CD8-positive, alpha-beta memory T cell (primary cell): ENCODE measurements around the gene ELF5. TPM values are rescaled to one million over a fixed set of nuclear protein-coding genes. Genes with fewer than 3 reads are reported as not detected.

Source experiments
- CTCF ChIA-PET: fragments of 350-600 bp; sonication (Branson Sonifier 250); formaldehyde crosslinking; loops from one replicate; lab custom pipeline; 2021; ENCODE audit warnings: antibody characterized with exemption; lab: Charles Lee
- POLR2A ChIA-PET: fragments of 350-600 bp; sonication (Branson Sonifier 250); formaldehyde crosslinking; loops from one replicate; lab custom pipeline; 2021; ENCODE audit warnings: antibody characterized with exemption; lab: Charles Lee
- DNase-seq, 5 donors: peaks; one replicate each; pipeline versions ENCODE4 v3.0.0 to v3.0.0-alpha.2; 2020 to 2022; ENCODE audit warnings: mixed read lengths in 1 of 5
- H3K27ac ChIP-seq: one replicate; pipeline ENCODE4 v1.7.0; 2013; ENCODE audit warnings: low read depth, mild to moderate bottlenecking, low read length, moderate library complexity
- H3K27me3 ChIP-seq: 2 replicates; pipeline ENCODE4 v1.7.0; 2013; ENCODE audit warnings: low read length, mild to moderate bottlenecking; ENCODE audit not compliant: insufficient read depth, poor library complexity, severe bottlenecking
- H3K36me3 ChIP-seq: 2 replicates; pipeline ENCODE4 v1.7.0; 2013; ENCODE audit warnings: mild to moderate bottlenecking, low read length, moderate library complexity; ENCODE audit not compliant: insufficient read depth
- H3K4me1 ChIP-seq: 2 replicates; pipeline ENCODE4 v1.7.0; 2013; ENCODE audit warnings: mild to moderate bottlenecking, low read length, moderate library complexity; ENCODE audit not compliant: insufficient read depth
- H3K4me3 ChIP-seq: 2 replicates; pipeline ENCODE4 v1.7.0; 2013; ENCODE audit warnings: mild to moderate bottlenecking, low read length
- H3K9me3 ChIP-seq: 2 replicates; pipeline ENCODE4 v1.7.0; 2013; ENCODE audit warnings: mild to moderate bottlenecking, low read length
- H3K27ac Mint-ChIP-seq, 8 donors: one replicate each; pipeline ENCODE4 v1.8.0; 2020 to 2021; ENCODE audit warnings: mixed read lengths in 8 of 8, mild to moderate bottlenecking in 6 of 8, inconsistent platforms in 3 of 8, moderate library complexity in 3 of 8
- H3K27me3 Mint-ChIP-seq, 2 donors: one replicate each; pipeline ENCODE4 v1.8.0; 2020 to 2021; ENCODE audit warnings: mixed read lengths in 2 of 2, mild to moderate bottlenecking in 1 of 2, moderate library complexity in 1 of 2
- H3K36me3 Mint-ChIP-seq, 3 donors: one replicate each; pipeline ENCODE4 v1.8.0; 2020 to 2021; ENCODE audit warnings: mixed read lengths in 3 of 3, inconsistent platforms in 1 of 3, mild to moderate bottlenecking in 1 of 3
- H3K4me1 Mint-ChIP-seq, 3 donors: one replicate each; pipeline ENCODE4 v1.8.0; 2020 to 2021; ENCODE audit warnings: mixed read lengths in 3 of 3, inconsistent platforms in 1 of 3, mild to moderate bottlenecking in 1 of 3
- H3K4me3 Mint-ChIP-seq, 7 donors: one replicate each; pipeline ENCODE4 v1.8.0; 2020 to 2021; ENCODE audit warnings: mixed read lengths in 7 of 7, mild to moderate bottlenecking in 6 of 7, moderate library complexity in 4 of 7, inconsistent platforms in 2 of 7
- H3K9me3 Mint-ChIP-seq, 5 donors: one replicate each; pipeline ENCODE4 v1.8.0; 2020 to 2022; ENCODE audit warnings: mixed read lengths in 5 of 5, mild to moderate bottlenecking in 3 of 5, moderate library complexity in 2 of 5, inconsistent platforms in 1 of 5
- polyA plus RNA-seq: library from polyadenylated mRNA; unstranded; fragments of 300-500 nt; fragmentation: Illumina TruSeq; gene quantifications from one replicate; pipeline ENCODE4 v1.2.3, GENCODE V29; 2021
- total RNA-seq, 2 experiments: library from RNA; stranded (reverse); gene quantifications; one replicate each; pipeline ENCODE4 v1.2.3, GENCODE V29; 2021

The ELF5 gene
- total and polyA plus RNA-seq, 3 experiments from 2014 or later: not detected

GRCh38 chr11:34507610-34508009, 6.0 kb downstream of the ELF5 start:
- Histone ChIP-seq H3K36me3 (no peaks in the 10 kb centered on the region), H3K9me3 (no peaks in the 10 kb centered on the region), H3K4me1 (no peaks in the 10 kb centered on the region), H3K27ac (no peak overlapping the region), H3K27me3 (no peaks in the 10 kb centered on the region), H3K4me3 (no peak overlapping the region)
- POLR2A ChIA-PET: no interaction called here
- no peaks in the 10 kb centered on the region for H3K36me3 Mint-ChIP-seq
- DNase-seq: no peak
- no peak overlapping the region for H3K4me3 Mint-ChIP-seq
- H3K4me1 Mint-ChIP-seq: no peaks in the 10 kb centered on the region
- no peaks in the 10 kb centered on the region for H3K9me3 Mint-ChIP-seq
- H3K27me3 Mint-ChIP-seq: peaks cover 0 to 2% of the 10 kb centered on the region in 2 donors
- no peak overlapping the region for H3K27ac Mint-ChIP-seq
- CTCF ChIA-PET: no interaction called here

GRCh38 chr11:34507156-34507555, 6.4 kb downstream of the ELF5 start:
- Histone ChIP-seq H3K27ac (no peak overlapping the region), H3K36me3 (no peaks in the 10 kb centered on the region), H3K27me3 (no peaks in the 10 kb centered on the region), H3K4me3 (no peak overlapping the region), H3K9me3 (no peaks in the 10 kb centered on the region), H3K4me1 (no peaks in the 10 kb centered on the region)
- Mint-ChIP-seq H3K9me3 (no peaks in the 10 kb centered on the region), H3K27me3 (peaks cover 0 to 3% of the 10 kb centered on the region in 2 donors), H3K4me3 (no peak overlapping the region), H3K4me1 (no peaks in the 10 kb centered on the region), H3K27ac (no peak overlapping the region), H3K36me3 (no peaks in the 10 kb centered on the region)
- ChIA-PET POLR2A (no interaction called here), CTCF (no interaction called here)
- DNase-seq: no peak

- Histone ChIP-seq H3K36me3 (no peaks in the 10 kb centered on the region), H3K4me3 (no peak overlapping the region), H3K9me3 (no peaks in the 10 kb centered on the region), H3K27ac (no peak overlapping the region), H3K4me1 (no peaks in the 10 kb centered on the region), H3K27me3 (no peaks in the 10 kb centered on the region)
- Mint-ChIP-seq H3K27me3 (peaks cover 0 to 11% of the 10 kb centered on the region in 2 donors), H3K4me3 (no peak overlapping the region), H3K36me3 (no peaks in the 10 kb centered on the region), H3K9me3 (no peaks in the 10 kb centered on the region), H3K4me1 (no peaks in the 10 kb centered on the region), H3K27ac (no peak overlapping the region)
- no peak for DNase-seq
- POLR2A ChIA-PET: no interaction called here
- CTCF ChIA-PET: no interaction called here
Measured at GRCh38 chr11:34505874-34506273, 7.7 kb downstream of the ELF5 start.

GRCh38 chr11:34502949-34503348, 10.6 kb downstream of the ELF5 start:
- peaks cover 3 to 26% of the 10 kb centered on the region in 2 donors for H3K27me3 Mint-ChIP-seq
- CTCF ChIA-PET: interaction anchor here (2.3 kb wide), 1 partner anchor 11 kb away, joined by 6 read pairs; no protein-coding TSS in a partner anchor
- no peaks in the 10 kb centered on the region for H3K9me3 Mint-ChIP-seq

GRCh38 chr11:34501949-34502348, 11.6 kb downstream of the ELF5 start:
- Mint-ChIP-seq H3K4me3 (no peak overlapping the region), H3K27ac (peak overlapping the region in 1 of 8 donors; percentile 56), H3K36me3 (no peaks in the 10 kb centered on the region), H3K4me1 (no peaks in the 10 kb centered on the region), H3K9me3 (no peaks in the 10 kb centered on the region), H3K27me3 (peaks cover 3 to 26% of the 10 kb centered on the region in 2 donors)
- H3K36me3 ChIP-seq: no peaks in the 10 kb centered on the region
- DNase-seq: no peak
- H3K27ac ChIP-seq: no peak overlapping the region
- H3K27me3 ChIP-seq: no peaks in the 10 kb centered on the region
- CTCF ChIA-PET: interaction anchor here (2.3 kb wide), 1 partner anchor 10 kb away, joined by 6 read pairs; no protein-coding TSS in a partner anchor
- no peaks in the 10 kb centered on the region for H3K9me3 ChIP-seq
- POLR2A ChIA-PET: no interaction called here
- no peaks in the 10 kb centered on the region for H3K4me1 ChIP-seq
- no peak overlapping the region for H3K4me3 ChIP-seq

More at GRCh38 chr11:34502949-34503348, 10.6 kb downstream of the ELF5 start:
- Mint-ChIP-seq H3K4me1 (no peaks in the 10 kb centered on the region), H3K27ac (no peak overlapping the region), H3K4me3 (no peak overlapping the region), H3K36me3 (no peaks in the 10 kb centered on the region)
- Histone ChIP-seq H3K27me3 (no peaks in the 10 kb centered on the region), H3K27ac (no peak overlapping the region), H3K9me3 (no peaks in the 10 kb centered on the region), H3K36me3 (no peaks in the 10 kb centered on the region), H3K4me3 (no peak overlapping the region), H3K4me1 (no peaks in the 10 kb centered on the region)
- POLR2A ChIA-PET: no interaction called here
- DNase-seq: no peak

GRCh38 chr11:34501500-34501899, 12.1 kb downstream of the ELF5 start:
- Histone ChIP-seq H3K9me3 (no peaks in the 10 kb centered on the region), H3K36me3 (no peaks in the 10 kb centered on the region), H3K27ac (no peak overlapping the region), H3K4me3 (no peak overlapping the region), H3K27me3 (no peaks in the 10 kb centered on the region), H3K4me1 (no peaks in the 10 kb centered on the region)
- POLR2A ChIA-PET: no interaction called here
- no peaks in the 10 kb centered on the region for H3K36me3 Mint-ChIP-seq
- no peak for DNase-seq
- H3K4me3 Mint-ChIP-seq: no peak overlapping the region
- no peak overlapping the region for H3K27ac Mint-ChIP-seq
- H3K4me1 Mint-ChIP-seq: no peaks in the 10 kb centered on the region
- no peaks in the 10 kb centered on the region for H3K9me3 Mint-ChIP-seq
- H3K27me3 Mint-ChIP-seq: peaks cover 3 to 26% of the 10 kb centered on the region in 2 donors
- CTCF ChIA-PET: interaction anchor here (2.3 kb wide), 1 partner anchor 9 kb away, joined by 6 read pairs; no protein-coding TSS in a partner anchor

GRCh38 chr11:34499719-34500500, 13.7 kb downstream of the ELF5 start:
- Histone ChIP-seq H3K9me3 (no peaks in the 10 kb centered on the region), H3K4me1 (no peaks in the 10 kb centered on the region), H3K36me3 (no peaks in the 10 kb centered on the region), H3K4me3 (no peak overlapping the region), H3K27ac (no peak overlapping the region), H3K27me3 (no peaks in the 10 kb centered on the region)
- Mint-ChIP-seq H3K9me3 (no peaks in the 10 kb centered on the region), H3K27me3 (peaks cover 3 to 28% of the 10 kb centered on the region in 2 donors), H3K4me1 (no peaks in the 10 kb centered on the region), H3K4me3 (no peak overlapping the region), H3K36me3 (no peaks in the 10 kb centered on the region), H3K27ac (no peak overlapping the region)
- ChIA-PET CTCF (interaction anchor here (0.6 to 1.2 kb wide), 3 partner anchors 9 to 326 kb away, joined by 3 to 4 read pairs (median 3); no protein-coding TSS in a partner anchor), POLR2A (no interaction called here)
- no peak for DNase-seq

GRCh38 chr11:34495724-34496377, 17.7 kb downstream of the ELF5 start:
- Mint-ChIP-seq H3K27me3 (peaks cover 4 to 19% of the 10 kb centered on the region in 2 donors), H3K36me3 (no peaks in the 10 kb centered on the region), H3K4me3 (no peak overlapping the region), H3K4me1 (no peaks in the 10 kb centered on the region), H3K9me3 (no peaks in the 10 kb centered on the region), H3K27ac (no peak overlapping the region)
- no peak overlapping the region for H3K4me3 ChIP-seq
- no peaks in the 10 kb centered on the region for H3K4me1 ChIP-seq
- no peaks in the 10 kb centered on the region for H3K27me3 ChIP-seq
- CTCF ChIA-PET: no interaction called here
- no peak for DNase-seq
- POLR2A ChIA-PET: no interaction called here
- no peaks in the 10 kb centered on the region for H3K36me3 ChIP-seq
- no peak overlapping the region for H3K27ac ChIP-seq
- H3K9me3 ChIP-seq: no peaks in the 10 kb centered on the region
